NOMO-1 treated with DMSO at 0.1 percent for 48 hours (cell line): ENCODE measurements around the gene CGGBP1.

Source experiments
- DNase-seq: peaks from one replicate; lab custom pipeline; 2025; ENCODE audit not compliant: unreplicated experiment; lab: John Stamatoyannopoulos, UW

CGGBP1 gene

GRCh38 chr3:88058581-88059379, at the start of gene CGGBP1, which contains the start of gene ZNF654:
CGGBP1 (minus strand) TSS chr3:88059005; CDS start chr3:88055976, 3,029 bp downstream.
ZNF654 (plus strand) TSS chr3:88059255; CDS start chr3:88059320, 65 bp downstream.
- peak; percentile 97 for DNase-seq

- DNase-seq, result no peak
Measured at GRCh38 chr3:88105325-88105724, 46.5 kb upstream of the CGGBP1 start.

- DNase-seq, result no peak
Measured at GRCh38 chr3:88101142-88101541, 42.3 kb upstream of the CGGBP1 start.

GRCh38 chr3:88093266-88093665, 34.5 kb upstream of the CGGBP1 start:
- DNase-seq, result no peak

GRCh38 chr3:88092270-88092669, 33.5 kb upstream of the CGGBP1 start:
- DNase-seq, result no peak

GRCh38 chr3:88090681-88091080, 31.9 kb upstream of the CGGBP1 start:
- DNase-seq, result no peak

GRCh38 chr3:88084097-88084501, 25.3 kb upstream of the CGGBP1 start:
- no peak for DNase-seq

GRCh38 chr3:88082854-88083253, 24.0 kb upstream of the CGGBP1 start:
- no peak for DNase-seq

GRCh38 chr3:88078932-88079331, 20.1 kb upstream of the CGGBP1 start:
- no peak for DNase-seq

- DNase-seq, result no peak
Measured at GRCh38 chr3:88076712-88077111, 17.9 kb upstream of the CGGBP1 start.

- DNase-seq, result no peak
Measured at GRCh38 chr3:88075497-88075896, 16.7 kb upstream of the CGGBP1 start.

GRCh38 chr3:88075072-88075471, 16.3 kb upstream of the CGGBP1 start:
- no peak for DNase-seq

- peak; percentile 71 for DNase-seq
Measured at GRCh38 chr3:88061746-88062145, 2.9 kb upstream of the CGGBP1 start.

- peak; percentile 5 for DNase-seq
Measured at GRCh38 chr3:88059380-88060170, 770 bp upstream of the CGGBP1 start.

GRCh38 chr3:88058306-88058580, 562 bp downstream of the CGGBP1 start:
- no peak for DNase-seq

GRCh38 chr3:88057630-88058305, 1.0 kb downstream of the CGGBP1 start:
- DNase-seq, result no peak

- no peak for DNase-seq
Measured at GRCh38 chr3:88046766-88047165, 12.0 kb downstream of the CGGBP1 start.

GRCh38 chr3:88044411-88044810, 14.4 kb downstream of the CGGBP1 start:
- no peak for DNase-seq

- no peak for DNase-seq
Measured at GRCh38 chr3:88041005-88041404, 17.8 kb downstream of the CGGBP1 start.

- DNase-seq, result no peak
Measured at GRCh38 chr3:88040529-88040928, 18.3 kb downstream of the CGGBP1 start.

GRCh38 chr3:88038566-88038965, 20.2 kb downstream of the CGGBP1 start:
- no peak for DNase-seq

- DNase-seq, result no peak
Measured at GRCh38 chr3:88036221-88036620, 22.6 kb downstream of the CGGBP1 start.
